Loucy (cell line): ENCODE data around the gene SSH3.

Source experiments
- EZH2phosphoT487 ChIP-seq: fragments of 200-600 bp; IDR thresholded peaks from 2 replicates; pipeline ENCODE4 v1.6.1; 2018; ENCODE audit warnings: antibody characterized with exemption, mild to moderate bottlenecking, moderate library complexity, borderline replicate concordance
- TF ChIP-seq, protein P1 (sequence below): fragments of 200-600 bp; sonication (generic); conservative IDR thresholded peaks from 2 replicates; pipeline ENCODE4 v1.5.1; 2014; ENCODE audit warnings: mild to moderate bottlenecking, antibody characterized with exemption, low read length

DNA sequence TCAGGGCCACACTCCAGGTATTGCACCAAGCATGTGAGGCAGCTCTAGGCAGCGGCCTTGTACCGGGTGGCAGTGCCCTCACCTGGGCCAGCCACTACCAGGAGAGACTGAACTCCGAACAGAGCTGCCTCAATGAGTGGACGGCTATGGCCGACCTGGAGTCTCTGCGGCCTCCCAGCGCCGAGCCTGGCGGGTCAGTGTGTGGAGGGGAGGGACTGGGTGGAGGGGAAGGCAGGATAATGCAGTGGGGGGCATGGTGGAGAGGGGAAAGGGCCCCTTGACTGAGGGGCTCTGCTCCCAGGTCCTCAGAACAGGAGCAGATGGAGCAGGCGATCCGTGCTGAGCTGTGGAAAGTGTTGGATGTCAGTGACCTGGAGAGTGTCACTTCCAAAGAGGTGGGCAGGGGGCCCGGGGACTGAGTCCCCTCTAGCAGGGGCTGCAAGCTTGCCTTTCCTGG lies 4.2 kb downstream of the SSH3 start:
- TF ChIP-seq, protein P1, sequence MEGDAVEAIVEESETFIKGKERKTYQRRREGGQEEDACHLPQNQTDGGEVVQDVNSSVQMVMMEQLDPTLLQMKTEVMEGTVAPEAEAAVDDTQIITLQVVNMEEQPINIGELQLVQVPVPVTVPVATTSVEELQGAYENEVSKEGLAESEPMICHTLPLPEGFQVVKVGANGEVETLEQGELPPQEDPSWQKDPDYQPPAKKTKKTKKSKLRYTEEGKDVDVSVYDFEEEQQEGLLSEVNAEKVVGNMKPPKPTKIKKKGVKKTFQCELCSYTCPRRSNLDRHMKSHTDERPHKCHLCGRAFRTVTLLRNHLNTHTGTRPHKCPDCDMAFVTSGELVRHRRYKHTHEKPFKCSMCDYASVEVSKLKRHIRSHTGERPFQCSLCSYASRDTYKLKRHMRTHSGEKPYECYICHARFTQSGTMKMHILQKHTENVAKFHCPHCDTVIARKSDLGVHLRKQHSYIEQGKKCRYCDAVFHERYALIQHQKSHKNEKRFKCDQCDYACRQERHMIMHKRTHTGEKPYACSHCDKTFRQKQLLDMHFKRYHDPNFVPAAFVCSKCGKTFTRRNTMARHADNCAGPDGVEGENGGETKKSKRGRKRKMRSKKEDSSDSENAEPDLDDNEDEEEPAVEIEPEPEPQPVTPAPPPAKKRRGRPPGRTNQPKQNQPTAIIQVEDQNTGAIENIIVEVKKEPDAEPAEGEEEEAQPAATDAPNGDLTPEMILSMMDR, result no peak
- TF ChIP-seq EZH2phosphoT487, result no peak
